Hepatocyte (in vitro differentiated cells): Measurements from ENCODE around the gene SH3GL2.

Experiments
- CTCF ChIP-seq: fragments of 200-600 bp; sonication (generic); IDR thresholded peaks from 2 replicates; pipeline ENCODE4 v1.5.1; 2016; ENCODE audit warnings: antibody characterized with exemption, mild to moderate bottlenecking; ENCODE audit not compliant: poor library complexity
- EZH2 ChIP-seq: fragments of 200-600 bp; sonication (generic); IDR thresholded peaks from 2 replicates; pipeline ENCODE4 v1.6.1; 2016; ENCODE audit warnings: antibody characterized with exemption, mild to moderate bottlenecking, borderline replicate concordance

- TF ChIP-seq CTCF (no peak), EZH2 (no peak)
Measured at GRCh38 chr9:17628624-17629023, 49.8 kb downstream of the SH3GL2 start.
